Measurements from ENCODE around the gene HACD1. TPM values are rescaled to one million over a fixed set of nuclear protein-coding genes. Genes with fewer than 3 reads are reported as not detected.

Gene HACD1
- total and polyA plus RNA-seq, 5 experiments from 2014 or later = 0.17 to 1.4 (median 0.53) TPM

DNA sequence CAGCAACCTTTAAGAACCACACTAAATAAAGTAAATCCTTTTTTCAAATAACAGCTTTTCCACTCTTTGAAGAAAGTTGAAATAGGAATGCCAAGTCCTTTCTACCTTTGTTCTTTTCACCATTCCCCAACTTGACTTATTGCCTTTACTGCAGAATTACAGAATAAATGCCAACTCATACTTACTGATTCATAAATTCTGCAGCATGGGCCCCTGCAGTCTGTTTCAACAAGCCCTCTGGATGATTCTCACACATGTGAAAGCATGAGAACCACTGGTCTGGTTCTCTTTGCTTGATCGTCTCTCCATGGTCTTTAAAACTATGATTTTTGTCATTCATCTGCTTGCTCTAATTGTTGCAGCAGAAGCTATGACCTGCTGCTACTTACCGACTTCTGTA is 56.1 kb downstream of the HACD1 start:
- Mint-ChIP-seq H3K27ac (no peak overlapping the region), H3K9me3 (no peaks in the 10 kb centered on the region), H3K36me3 (no peaks in the 10 kb centered on the region), H3K4me3 (no peak overlapping the region), H3K27me3 (peaks cover 0 to 6% (median 2%) of the 10 kb centered on the region in 5 donors), H3K4me1 (no peaks in the 10 kb centered on the region)
- ATAC-seq (no peak), DNase-seq (no peak)
- POLR2A ChIA-PET = no interaction called here

DNA sequence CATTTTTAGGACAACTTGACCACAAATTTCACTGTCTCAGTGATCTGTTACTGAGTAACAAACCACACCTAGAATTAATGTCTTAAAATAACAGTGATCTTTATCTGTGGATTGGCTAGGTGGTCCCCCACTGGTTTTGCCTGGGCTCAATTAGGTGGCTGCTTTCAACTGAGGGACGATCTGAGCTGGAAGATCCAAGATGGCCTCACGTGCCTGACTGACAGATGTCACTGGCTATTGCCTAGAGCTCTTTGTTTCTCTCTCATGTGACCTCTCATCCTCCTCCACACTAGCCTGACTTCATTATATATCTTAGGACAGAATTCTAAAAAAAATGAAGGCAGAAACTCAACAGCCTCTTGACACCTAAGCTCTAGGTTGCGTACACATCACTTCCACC is 59.7 kb downstream of the HACD1 start:
- Mint-ChIP-seq H3K9me3 (no peaks in the 10 kb centered on the region), H3K4me1 (no peaks in the 10 kb centered on the region), H3K27me3 (peaks cover 0 to 6% (median 0%) of the 10 kb centered on the region in 5 donors), H3K27ac (no peak overlapping the region), H3K36me3 (no peaks in the 10 kb centered on the region), H3K4me3 (no peak overlapping the region)
- ATAC-seq (no peak), DNase-seq (no peak)
- POLR2A ChIA-PET = no interaction called here

DNA sequence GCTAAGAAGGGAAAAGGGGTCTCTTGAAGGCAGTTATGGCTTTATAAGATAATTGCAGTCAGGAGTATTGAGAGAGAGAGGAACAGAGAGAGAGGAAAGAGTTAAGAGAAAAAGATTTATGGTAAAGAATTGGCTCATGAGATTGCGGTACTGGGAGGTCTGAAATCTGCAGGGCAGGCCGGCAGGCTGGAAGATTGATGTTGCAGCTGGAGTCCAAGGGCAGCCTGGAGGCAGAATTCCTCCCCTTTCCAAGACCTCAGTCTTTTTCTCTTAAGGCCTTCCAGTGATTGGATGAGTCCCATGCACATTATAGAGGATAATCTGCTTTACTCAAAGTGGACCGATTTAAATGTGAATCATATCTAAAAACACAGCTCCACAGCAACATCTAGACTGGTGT is 68.4 kb downstream of the HACD1 start:
- no peak overlapping the region for H3K4me3 Mint-ChIP-seq

DNA sequence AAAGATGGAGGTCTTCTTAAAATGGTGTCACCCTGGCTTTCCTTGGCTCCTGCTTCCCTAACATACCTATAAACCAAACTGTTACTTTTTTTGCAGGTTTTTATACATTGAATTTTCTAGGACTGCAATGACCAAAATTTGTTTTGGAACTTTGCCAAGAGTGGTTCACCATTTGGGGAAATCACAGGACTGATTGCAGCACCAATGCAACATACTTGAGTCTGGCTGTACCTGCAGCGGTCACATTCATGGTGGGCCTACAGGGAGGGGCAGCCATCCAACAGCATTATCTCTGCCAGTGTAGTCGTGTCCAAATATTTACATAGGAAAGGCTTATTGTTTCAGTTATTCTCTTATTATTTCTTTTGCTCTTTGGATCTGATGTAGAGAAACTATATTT is 69.0 kb downstream of the HACD1 start:
- POLR2A ChIA-PET = no interaction called here

More for the DNA sequence above, 68.4 kb downstream of the HACD1 start:
- ATAC-seq = no peak
- Mint-ChIP-seq H3K27me3 (peaks cover 0 to 2% (median 0%) of the 10 kb centered on the region in 5 donors), H3K9me3 (peaks cover 0 to 3% (median 0%) of the 10 kb centered on the region in 9 donors), H3K4me1 (peaks cover 0 to 1% (median under 1%) of the 10 kb centered on the region in 4 donors), H3K36me3 (no peaks in the 10 kb centered on the region), H3K27ac (no peak overlapping the region)
- POLR2A ChIA-PET = no interaction called here
- no peak for DNase-seq

DNA sequence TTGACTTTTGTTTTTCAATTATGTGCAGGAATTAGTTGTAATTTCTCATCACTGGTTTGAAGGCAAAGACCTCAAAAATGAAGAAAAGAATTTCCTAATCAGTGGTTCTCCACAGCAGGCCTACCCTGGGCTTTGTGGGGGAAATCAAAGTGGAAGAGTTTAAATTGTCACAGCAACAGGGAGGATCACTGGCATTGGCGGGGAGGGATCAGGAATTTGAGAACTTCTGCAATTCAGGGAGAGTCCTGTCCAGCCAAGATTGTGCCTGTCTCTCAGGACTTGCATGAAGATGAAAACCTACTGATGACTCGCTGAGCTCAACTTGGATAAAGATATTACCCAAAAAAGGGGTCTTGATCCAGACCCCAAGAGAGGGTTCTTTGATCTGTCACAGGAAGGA is 70.1 kb downstream of the HACD1 start:
- Mint-ChIP-seq H3K36me3 (no peaks in the 10 kb centered on the region), H3K9me3 (peaks cover 0 to 6% (median 0%) of the 10 kb centered on the region in 9 donors), H3K27ac (no peak overlapping the region), H3K27me3 (peaks cover 0 to 7% (median 0%) of the 10 kb centered on the region in 5 donors), H3K4me1 (peaks cover 0 to 1% (median under 1%) of the 10 kb centered on the region in 4 donors), H3K4me3 (no peak overlapping the region)
- POLR2A ChIA-PET = no interaction called here
- ATAC-seq = no peak
- no peak for DNase-seq

More for the DNA sequence above, 69.0 kb downstream of the HACD1 start:
- Mint-ChIP-seq H3K4me1 (peaks cover 0 to 1% (median under 1%) of the 10 kb centered on the region in 4 donors), H3K36me3 (no peaks in the 10 kb centered on the region), H3K9me3 (peaks cover 0 to 6% (median 0%) of the 10 kb centered on the region in 9 donors), H3K27me3 (peaks cover 0 to 5% (median 0%) of the 10 kb centered on the region in 5 donors), H3K27ac (no peak overlapping the region), H3K4me3 (no peak overlapping the region)
- DNase-seq (no peak), ATAC-seq (no peak)

DNA sequence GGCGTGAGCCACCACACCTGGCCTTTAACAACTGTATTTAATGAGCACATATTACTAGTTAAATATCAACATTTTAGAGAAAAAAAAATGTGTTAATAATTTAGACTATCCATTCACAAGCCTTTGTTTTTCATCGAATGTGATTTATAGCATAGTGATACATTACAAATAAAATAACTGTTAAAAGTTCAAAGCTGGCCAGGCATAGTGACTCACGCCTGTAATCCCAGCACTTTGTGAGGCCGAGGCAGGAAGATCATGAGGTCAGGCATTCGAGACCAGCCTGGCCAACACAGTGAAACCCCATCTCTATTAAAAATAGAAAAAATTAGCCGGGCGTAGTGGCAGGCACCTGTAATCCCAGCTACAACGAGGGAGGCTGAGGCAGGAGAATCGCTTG is 72.7 kb downstream of the HACD1 start:
- Mint-ChIP-seq H3K27ac (no peak overlapping the region), H3K9me3 (peaks cover 0 to 11% (median 2%) of the 10 kb centered on the region in 9 donors), H3K27me3 (peaks cover 0 to 8% (median 1%) of the 10 kb centered on the region in 5 donors), H3K36me3 (peaks cover 0 to 8% (median 0%) of the 10 kb centered on the region in 3 donors), H3K4me3 (no peak overlapping the region), H3K4me1 (peaks cover 0 to 1% (median under 1%) of the 10 kb centered on the region in 4 donors)
- POLR2A ChIA-PET = no interaction called here
- no peak for DNase-seq
- ATAC-seq = no peak

Other genes starting within 250 kb of the HACD1 start
- under 1 TPM in 1 of 2 experiments, not detected in 1; 0.33 TPM for gene ST8SIA6, start 162.8 kb downstream of the HACD1 start, total RNA-seq
- gene ST8SIA6, start 162.8 kb downstream of the HACD1 start, polyA plus RNA-seq = 1 to 10 TPM in 1 of 3 donors, not detected in 2; 2.4 TPM
- 10 to 100 TPM; 19.5 to 23.8 TPM for gene STAM, start 26.8 kb upstream of the HACD1 start, total RNA-seq
- gene STAM, start 26.8 kb upstream of the HACD1 start, polyA plus RNA-seq = 1 to 10 TPM; 5.9 to 8.3 (median 7.4) TPM
- gene TMEM236, start 134.8 kb upstream of the HACD1 start, total RNA-seq = under 1 TPM; 0.18 to 0.36 TPM
- gene TMEM236, start 134.8 kb upstream of the HACD1 start, polyA plus RNA-seq = not detected
- 1 to 10 TPM; 1.2 to 1.3 TPM for gene MRC1, start 192.0 kb upstream of the HACD1 start, total RNA-seq
- gene MRC1, start 192.0 kb upstream of the HACD1 start, polyA plus RNA-seq = not detected

Data from naive thymus-derived CD8-positive, alpha-beta T cell (primary cell).